A549 (cell line): ENCODE results near the gene CES4A.
"Not testable (repeated sequence)": the region's sequence is repeated elsewhere in the genome, so short reads cannot be mapped to it uniquely, and the experiment has no call there.

Experiments
- CBX8 ChIP-seq: fragments of 200-600 bp; sonication (generic); IDR thresholded peaks from 2 replicates; pipeline ENCODE4 v1.6.1; 2016
- CHD4 ChIP-seq: fragments of 200-600 bp; sonication (generic); IDR thresholded peaks from 2 replicates; pipeline ENCODE4 v1.6.1; 2016; ENCODE audit warnings: antibody characterized with exemption, mild to moderate bottlenecking, borderline replicate concordance
- MAZ ChIP-seq: fragments of 150-350 bp; IDR thresholded peaks from 2 replicates; pipeline ENCODE4 v1.6.1; 2014; ENCODE audit warnings: antibody characterized with exemption, low read depth, low read length, borderline replicate concordance
- POLR2A ChIP-seq: IDR thresholded peaks from 2 replicates; pipeline ENCODE4 v1.6.1; 2012; ENCODE audit warnings: mild to moderate bottlenecking, low read length
- RAD21 ChIP-seq, 2 experiments: fragments of >200 bp in 1 of 2; sonication (Bioruptor Twin) in 1 of 2; formaldehyde crosslinking in 1 of 2; IDR thresholded peaks in 1 of 2; conservative IDR thresholded peaks in 1 of 2; 2 replicates in 1 of 2; 3 replicates in 1 of 2; pipeline ENCODE4 v1.6.1; 2012 to 2018; ENCODE audit warnings: inconsistent platforms in 1 of 2
- RCOR1 ChIP-seq: fragments of 150-350 bp; IDR thresholded peaks from 2 replicates; pipeline ENCODE4 v1.6.1; 2014; ENCODE audit warnings: antibody characterized with exemption, low read length, low read depth
- ZSCAN20 ChIP-seq: fragments of 250-450 bp; sonication (Bioruptor Pico); IDR thresholded peaks from 2 replicates; pipeline ENCODE4 v1.8.0; 2022; ENCODE audit warnings: mild to moderate bottlenecking, moderate library complexity
- TF ChIP-seq, protein P1 (sequence below): fragments of >200 bp; sonication (Bioruptor Twin); formaldehyde crosslinking; IDR thresholded peaks from 3 replicates; pipeline ENCODE4 v1.5.1; 2016
- TF ChIP-seq, protein P2 (sequence below): fragments of 450-650 bp; IDR thresholded peaks from 2 replicates; pipeline ENCODE4 v1.6.1; 2014; ENCODE audit warnings: antibody characterized with exemption
- TF ChIP-seq, protein P3 (sequence below): IDR thresholded peaks from 2 replicates; pipeline ENCODE4 v1.6.1; 2012
- TF ChIP-seq, protein P4 (sequence below): fragments of 200-600 bp; sonication (generic); IDR thresholded peaks from 2 replicates; pipeline ENCODE4 v1.6.1; 2016; ENCODE audit warnings: antibody characterized with exemption, mild to moderate bottlenecking, moderate library complexity

DNA sequence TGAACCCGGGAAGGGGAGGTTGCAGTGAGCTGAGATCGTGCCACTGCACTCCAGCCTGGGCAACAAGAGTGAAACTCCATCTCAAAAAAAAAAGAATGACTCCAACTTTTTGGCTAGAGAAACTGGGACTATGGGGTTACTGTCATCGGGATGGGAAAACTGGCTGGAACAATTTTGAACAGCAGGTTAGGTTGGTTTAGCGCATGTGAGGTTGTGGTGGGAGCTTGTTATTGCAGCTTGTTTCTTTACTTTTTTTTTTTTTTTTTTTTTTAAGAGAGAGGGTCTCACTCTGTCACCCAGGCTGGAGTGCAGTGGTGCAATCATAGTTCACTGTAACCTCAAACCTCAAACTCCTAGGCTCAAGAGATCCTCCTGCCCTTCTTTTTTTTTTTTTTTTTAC lies 53.1 kb downstream of the CES4A start:
- TF ChIP-seq, protein P1, sequence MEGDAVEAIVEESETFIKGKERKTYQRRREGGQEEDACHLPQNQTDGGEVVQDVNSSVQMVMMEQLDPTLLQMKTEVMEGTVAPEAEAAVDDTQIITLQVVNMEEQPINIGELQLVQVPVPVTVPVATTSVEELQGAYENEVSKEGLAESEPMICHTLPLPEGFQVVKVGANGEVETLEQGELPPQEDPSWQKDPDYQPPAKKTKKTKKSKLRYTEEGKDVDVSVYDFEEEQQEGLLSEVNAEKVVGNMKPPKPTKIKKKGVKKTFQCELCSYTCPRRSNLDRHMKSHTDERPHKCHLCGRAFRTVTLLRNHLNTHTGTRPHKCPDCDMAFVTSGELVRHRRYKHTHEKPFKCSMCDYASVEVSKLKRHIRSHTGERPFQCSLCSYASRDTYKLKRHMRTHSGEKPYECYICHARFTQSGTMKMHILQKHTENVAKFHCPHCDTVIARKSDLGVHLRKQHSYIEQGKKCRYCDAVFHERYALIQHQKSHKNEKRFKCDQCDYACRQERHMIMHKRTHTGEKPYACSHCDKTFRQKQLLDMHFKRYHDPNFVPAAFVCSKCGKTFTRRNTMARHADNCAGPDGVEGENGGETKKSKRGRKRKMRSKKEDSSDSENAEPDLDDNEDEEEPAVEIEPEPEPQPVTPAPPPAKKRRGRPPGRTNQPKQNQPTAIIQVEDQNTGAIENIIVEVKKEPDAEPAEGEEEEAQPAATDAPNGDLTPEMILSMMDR, result not testable (repeated sequence)
- not testable (repeated sequence) for TF ChIP-seq CHD4; POLR2A; ZSCAN20 (CRISPR knock-in tag); MAZ; RAD21 (conservative IDR thresholded peaks at IDR 0.05 in 1 of 2, IDR thresholded peaks at IDR 0.05 in 1 of 2); RCOR1; CBX8
- TF ChIP-seq, protein P2, sequence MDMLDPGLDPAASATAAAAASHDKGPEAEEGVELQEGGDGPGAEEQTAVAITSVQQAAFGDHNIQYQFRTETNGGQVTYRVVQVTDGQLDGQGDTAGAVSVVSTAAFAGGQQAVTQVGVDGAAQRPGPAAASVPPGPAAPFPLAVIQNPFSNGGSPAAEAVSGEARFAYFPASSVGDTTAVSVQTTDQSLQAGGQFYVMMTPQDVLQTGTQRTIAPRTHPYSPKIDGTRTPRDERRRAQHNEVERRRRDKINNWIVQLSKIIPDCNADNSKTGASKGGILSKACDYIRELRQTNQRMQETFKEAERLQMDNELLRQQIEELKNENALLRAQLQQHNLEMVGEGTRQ, result not testable (repeated sequence)
- TF ChIP-seq, protein P3, sequence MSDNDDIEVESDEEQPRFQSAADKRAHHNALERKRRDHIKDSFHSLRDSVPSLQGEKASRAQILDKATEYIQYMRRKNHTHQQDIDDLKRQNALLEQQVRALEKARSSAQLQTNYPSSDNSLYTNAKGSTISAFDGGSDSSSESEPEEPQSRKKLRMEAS, result not testable (repeated sequence)
- TF ChIP-seq, protein P4, sequence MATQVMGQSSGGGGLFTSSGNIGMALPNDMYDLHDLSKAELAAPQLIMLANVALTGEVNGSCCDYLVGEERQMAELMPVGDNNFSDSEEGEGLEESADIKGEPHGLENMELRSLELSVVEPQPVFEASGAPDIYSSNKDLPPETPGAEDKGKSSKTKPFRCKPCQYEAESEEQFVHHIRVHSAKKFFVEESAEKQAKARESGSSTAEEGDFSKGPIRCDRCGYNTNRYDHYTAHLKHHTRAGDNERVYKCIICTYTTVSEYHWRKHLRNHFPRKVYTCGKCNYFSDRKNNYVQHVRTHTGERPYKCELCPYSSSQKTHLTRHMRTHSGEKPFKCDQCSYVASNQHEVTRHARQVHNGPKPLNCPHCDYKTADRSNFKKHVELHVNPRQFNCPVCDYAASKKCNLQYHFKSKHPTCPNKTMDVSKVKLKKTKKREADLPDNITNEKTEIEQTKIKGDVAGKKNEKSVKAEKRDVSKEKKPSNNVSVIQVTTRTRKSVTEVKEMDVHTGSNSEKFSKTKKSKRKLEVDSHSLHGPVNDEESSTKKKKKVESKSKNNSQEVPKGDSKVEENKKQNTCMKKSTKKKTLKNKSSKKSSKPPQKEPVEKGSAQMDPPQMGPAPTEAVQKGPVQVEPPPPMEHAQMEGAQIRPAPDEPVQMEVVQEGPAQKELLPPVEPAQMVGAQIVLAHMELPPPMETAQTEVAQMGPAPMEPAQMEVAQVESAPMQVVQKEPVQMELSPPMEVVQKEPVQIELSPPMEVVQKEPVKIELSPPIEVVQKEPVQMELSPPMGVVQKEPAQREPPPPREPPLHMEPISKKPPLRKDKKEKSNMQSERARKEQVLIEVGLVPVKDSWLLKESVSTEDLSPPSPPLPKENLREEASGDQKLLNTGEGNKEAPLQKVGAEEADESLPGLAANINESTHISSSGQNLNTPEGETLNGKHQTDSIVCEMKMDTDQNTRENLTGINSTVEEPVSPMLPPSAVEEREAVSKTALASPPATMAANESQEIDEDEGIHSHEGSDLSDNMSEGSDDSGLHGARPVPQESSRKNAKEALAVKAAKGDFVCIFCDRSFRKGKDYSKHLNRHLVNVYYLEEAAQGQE, result not testable (repeated sequence)
